Mesothelial cell of epicardium (in vitro differentiated cells): Measurements from ENCODE around the gene AKNA. TPM values are rescaled to one million over a fixed set of nuclear protein-coding genes. Genes with fewer than 3 reads are reported as not detected.
A peak's percentile ranks its signal among the peaks of the same experiment; 100 is the strongest.

Experiments used
- DNase-seq, 2 experiments: peaks; one replicate each; pipeline ENCODE4 v3.0.0; 2021; ENCODE audit warnings: low spot score in 2 of 2; ENCODE audit not compliant: unreplicated experiment in 2 of 2
- H3K27ac Mint-ChIP-seq: 2 replicates; pipeline ENCODE4 v1.8.0; 2021; ENCODE audit warnings: mixed read lengths
- H3K27me3 Mint-ChIP-seq: 2 replicates; pipeline ENCODE4 v1.8.0; 2021; ENCODE audit warnings: low read depth, mixed read lengths
- H3K36me3 Mint-ChIP-seq: 2 replicates; pipeline ENCODE4 v1.8.0; 2021; ENCODE audit warnings: mixed read lengths
- H3K4me1 Mint-ChIP-seq: 2 replicates; pipeline ENCODE4 v1.8.0; 2021; ENCODE audit warnings: mixed read lengths
- H3K4me3 Mint-ChIP-seq: 2 replicates; pipeline ENCODE4 v1.8.0; 2021; ENCODE audit warnings: mild to moderate bottlenecking, moderate library complexity, mixed read lengths
- H3K9me3 Mint-ChIP-seq: 2 replicates; pipeline ENCODE4 v1.8.0; 2021; ENCODE audit warnings: mixed read lengths
- CTCF ChIP-seq: fragments of 200-600 bp; sonication (generic); IDR thresholded peaks from one replicate; pipeline ENCODE4 v1.5.0; 2021; ENCODE audit warnings: antibody characterized with exemption; ENCODE audit not compliant: unreplicated experiment
- total RNA-seq: library from RNA; stranded (reverse); gene quantifications from 3 replicates; pipeline ENCODE4 v1.2.1, GENCODE V29; 2021

AKNA gene
- total RNA-seq, 1 donor from 2014 or later: 23.1 TPM

- peaks cover 4% of the 10 kb centered on the region for H3K4me1 Mint-ChIP-seq
- no peaks in the 10 kb centered on the region for H3K27me3 Mint-ChIP-seq
- DNase-seq: no peak
- H3K9me3 Mint-ChIP-seq: peaks cover 23% of the 10 kb centered on the region
- H3K4me3 Mint-ChIP-seq: no peak overlapping the region
- no peak overlapping the region for H3K27ac Mint-ChIP-seq
- H3K36me3 Mint-ChIP-seq: peaks cover 68% of the 10 kb centered on the region
- TF ChIP-seq CTCF: no peak
Measured at GRCh38 chr9:114294664-114295063, 93.1 kb downstream of the AKNA start.

GRCh38 chr9:114291886-114292590, 95.7 kb downstream of the AKNA start:
- Mint-ChIP-seq H3K4me3 (no peak overlapping the region), H3K36me3 (peaks cover 50% of the 10 kb centered on the region)
- peak in 1 of 2 experiments; percentile 34 for DNase-seq

GRCh38 chr9:114291064-114291474, 96.7 kb downstream of the AKNA start:
- Mint-ChIP-seq H3K36me3 (peaks cover 41% of the 10 kb centered on the region), H3K27ac (peak overlapping the region; percentile 45), H3K9me3 (peaks cover 22% of the 10 kb centered on the region), H3K4me3 (no peak overlapping the region), H3K4me1 (peaks cover 16% of the 10 kb centered on the region), H3K27me3 (no peaks in the 10 kb centered on the region)
- peak; percentile 51 to 89 for DNase-seq
- TF ChIP-seq CTCF: peak; percentile 99

More at GRCh38 chr9:114291886-114292590, 95.7 kb downstream of the AKNA start:
- H3K27me3 Mint-ChIP-seq: no peaks in the 10 kb centered on the region
- TF ChIP-seq CTCF: no peak
- H3K9me3 Mint-ChIP-seq: peaks cover 23% of the 10 kb centered on the region
- H3K27ac Mint-ChIP-seq: no peak overlapping the region
- H3K4me1 Mint-ChIP-seq: peaks cover 16% of the 10 kb centered on the region

- no peak for TF ChIP-seq CTCF
- Mint-ChIP-seq H3K27me3 (no peaks in the 10 kb centered on the region), H3K27ac (peak overlapping the region; percentile 45), H3K4me3 (no peak overlapping the region), H3K36me3 (peaks cover 36% of the 10 kb centered on the region), H3K4me1 (peaks cover 19% of the 10 kb centered on the region), H3K9me3 (peaks cover 18% of the 10 kb centered on the region)
- DNase-seq: peak in 1 of 2 experiments; percentile 30
Measured at GRCh38 chr9:114290561-114290986, 97.2 kb downstream of the AKNA start.

GRCh38 chr9:114289571-114290481, 98.0 kb downstream of the AKNA start:
- peak in 1 of 2 experiments; percentile 38 for DNase-seq
- peaks cover 24% of the 10 kb centered on the region for H3K4me1 Mint-ChIP-seq
- no peak overlapping the region for H3K27ac Mint-ChIP-seq
- H3K4me3 Mint-ChIP-seq: no peak overlapping the region
- peaks cover 32% of the 10 kb centered on the region for H3K36me3 Mint-ChIP-seq
- H3K27me3 Mint-ChIP-seq: no peaks in the 10 kb centered on the region
- H3K9me3 Mint-ChIP-seq: peaks cover 12% of the 10 kb centered on the region
- no peak for TF ChIP-seq CTCF
